A673 (cell line): ENCODE data around the gene FUT9. TPM values are rescaled to one million over a fixed set of nuclear protein-coding genes. Genes with fewer than 3 reads are reported as not detected.

Source experiments
- BruUV-seq: library from RNA; stranded (reverse); fragments of 400-500 nt; replicated peaks from 2 replicates; lab custom pipeline; 2021; lab: Mats Ljungman, UMichigan
- CTCF ChIA-PET: fragments of 300-600 bp; sonication (Branson Sonifier 250); formaldehyde crosslinking; loops from one replicate; lab custom pipeline; 2022; ENCODE audit warnings: antibody characterized with exemption; lab: Charles Lee
- POLR2A ChIA-PET: fragments of 300-600 bp; sonication (Branson Sonifier 250); formaldehyde crosslinking; loops from one replicate; lab custom pipeline; 2022; ENCODE audit warnings: antibody characterized with exemption; ENCODE audit not compliant: low non-redundant PET; lab: Charles Lee
- DNase-seq: peaks from one replicate; pipeline ENCODE4 v3.0.0-alpha.2; 2015; ENCODE audit warnings: low spot score
- H3K27ac ChIP-seq: fragments of 200-600 bp; sonication (generic); 2 replicates; pipeline ENCODE4 v1.5.1; 2016; ENCODE audit warnings: mixed run types, low read depth, mild to moderate bottlenecking, mixed read lengths, antibody characterized with exemption, low read length; ENCODE audit not compliant: poor library complexity, severe bottlenecking
- H3K27me3 ChIP-seq: fragments of 200-600 bp; sonication (generic); replicated peaks from 2 replicates; pipeline ENCODE4 v1.6.1; 2017; ENCODE audit warnings: mixed run types, low read depth, mild to moderate bottlenecking, mixed read lengths, antibody characterized with exemption, low read length; ENCODE audit not compliant: insufficient read depth, poor library complexity
- H3K36me3 ChIP-seq: fragments of 200-600 bp; sonication (generic); 2 replicates; pipeline ENCODE4 v1.6.1; 2016; ENCODE audit warnings: mixed run types, mild to moderate bottlenecking, mixed read lengths, antibody characterized with exemption, low read length; ENCODE audit not compliant: insufficient read depth, poor library complexity, severe bottlenecking
- H3K4me1 ChIP-seq: fragments of 200-600 bp; sonication (generic); 2 replicates; pipeline ENCODE4 v1.6.1; 2017; ENCODE audit warnings: mixed run types, mild to moderate bottlenecking, mixed read lengths, antibody characterized with exemption, low read length; ENCODE audit not compliant: insufficient read depth, poor library complexity, severe bottlenecking
- H3K4me3 ChIP-seq: fragments of 200-600 bp; sonication (generic); 2 replicates; pipeline ENCODE4 v1.5.1; 2016; ENCODE audit warnings: low read depth, mixed run types, mild to moderate bottlenecking, mixed read lengths, low read length; ENCODE audit not compliant: poor library complexity, severe bottlenecking
- H3K9me3 ChIP-seq: fragments of 200-600 bp; sonication (generic); 2 replicates; pipeline ENCODE4 v1.6.1; 2016; ENCODE audit warnings: mixed run types, low read depth, mild to moderate bottlenecking, mixed read lengths, antibody characterized with exemption, low read length; ENCODE audit not compliant: poor library complexity, severe bottlenecking
- EZH2 ChIP-seq: fragments of 200-600 bp; sonication (generic); IDR thresholded peaks from 2 replicates; pipeline ENCODE4 v1.6.1; 2017; ENCODE audit warnings: borderline replicate concordance, low read depth, mild to moderate bottlenecking, mixed read lengths, antibody characterized with exemption, low read length; ENCODE audit not compliant: poor library complexity, severe bottlenecking
- intact Hi-C: fragments of 100-400 bp; cut with micrococcal nuclease; formaldehyde crosslinking; loops from one replicate; pipeline ENCODE4 v1.10.0; 2022; ENCODE audit not compliant: unreplicated experiment
- total RNA-seq: library from RNA; stranded (reverse); gene quantifications from 2 replicates; pipeline ENCODE4 v1.2.3, GENCODE V29; 2021
- TF ChIP-seq, protein P1 (sequence below): fragments of 300-800, 200-600 bp; sonication (generic); conservative IDR thresholded peaks from 2 replicates; pipeline ENCODE4 v1.5.1; 2017; ENCODE audit warnings: low read depth, mild to moderate bottlenecking, antibody characterized with exemption, low read length, moderate library complexity, mixed read lengths

Gene FUT9
- total RNA-seq, 1 experiment from 2014 or later, result 4.3 TPM

DNA sequence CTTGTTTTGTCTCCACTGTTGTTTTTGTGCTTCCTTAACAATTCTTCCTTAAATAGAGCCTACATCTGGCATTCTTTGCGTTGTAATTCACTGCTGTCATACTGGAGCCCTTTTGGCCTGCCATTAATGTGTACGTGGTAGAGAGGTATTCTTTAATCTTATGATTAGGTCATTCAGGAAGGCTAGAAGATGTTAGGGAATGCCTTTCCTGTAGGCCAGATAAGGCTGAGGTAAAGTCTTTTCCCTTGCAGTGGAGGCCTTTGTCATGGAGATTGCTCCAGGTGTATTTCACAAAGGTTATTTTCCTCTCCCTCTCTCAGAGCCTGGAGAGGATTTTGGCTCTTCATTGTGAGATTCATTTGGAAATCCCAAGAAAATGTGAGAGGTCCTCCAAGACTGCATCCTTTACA lies 146.9 kb downstream of the FUT9 start:
- ChIA-PET POLR2A (no interaction called here), CTCF (interaction anchor here (0.6 kb wide), 1 partner anchor 13 kb away, joined by 3 read pairs; no protein-coding TSS in a partner anchor)
- intact Hi-C loops, result no loop called here
- no peaks in the 10 kb centered on the region for H3K4me1 ChIP-seq
- H3K4me3 ChIP-seq, result no peak overlapping the region
- H3K27ac ChIP-seq, result no peak overlapping the region
- H3K9me3 ChIP-seq, result no peaks in the 10 kb centered on the region
- no peak for DNase-seq
- TF ChIP-seq, protein P1, sequence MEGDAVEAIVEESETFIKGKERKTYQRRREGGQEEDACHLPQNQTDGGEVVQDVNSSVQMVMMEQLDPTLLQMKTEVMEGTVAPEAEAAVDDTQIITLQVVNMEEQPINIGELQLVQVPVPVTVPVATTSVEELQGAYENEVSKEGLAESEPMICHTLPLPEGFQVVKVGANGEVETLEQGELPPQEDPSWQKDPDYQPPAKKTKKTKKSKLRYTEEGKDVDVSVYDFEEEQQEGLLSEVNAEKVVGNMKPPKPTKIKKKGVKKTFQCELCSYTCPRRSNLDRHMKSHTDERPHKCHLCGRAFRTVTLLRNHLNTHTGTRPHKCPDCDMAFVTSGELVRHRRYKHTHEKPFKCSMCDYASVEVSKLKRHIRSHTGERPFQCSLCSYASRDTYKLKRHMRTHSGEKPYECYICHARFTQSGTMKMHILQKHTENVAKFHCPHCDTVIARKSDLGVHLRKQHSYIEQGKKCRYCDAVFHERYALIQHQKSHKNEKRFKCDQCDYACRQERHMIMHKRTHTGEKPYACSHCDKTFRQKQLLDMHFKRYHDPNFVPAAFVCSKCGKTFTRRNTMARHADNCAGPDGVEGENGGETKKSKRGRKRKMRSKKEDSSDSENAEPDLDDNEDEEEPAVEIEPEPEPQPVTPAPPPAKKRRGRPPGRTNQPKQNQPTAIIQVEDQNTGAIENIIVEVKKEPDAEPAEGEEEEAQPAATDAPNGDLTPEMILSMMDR, result no peak
- no peak for TF ChIP-seq EZH2
- no peaks in the 10 kb centered on the region for H3K27me3 ChIP-seq
- H3K36me3 ChIP-seq, result no peaks in the 10 kb centered on the region
- no TSS peak for BruUV-seq

DNA sequence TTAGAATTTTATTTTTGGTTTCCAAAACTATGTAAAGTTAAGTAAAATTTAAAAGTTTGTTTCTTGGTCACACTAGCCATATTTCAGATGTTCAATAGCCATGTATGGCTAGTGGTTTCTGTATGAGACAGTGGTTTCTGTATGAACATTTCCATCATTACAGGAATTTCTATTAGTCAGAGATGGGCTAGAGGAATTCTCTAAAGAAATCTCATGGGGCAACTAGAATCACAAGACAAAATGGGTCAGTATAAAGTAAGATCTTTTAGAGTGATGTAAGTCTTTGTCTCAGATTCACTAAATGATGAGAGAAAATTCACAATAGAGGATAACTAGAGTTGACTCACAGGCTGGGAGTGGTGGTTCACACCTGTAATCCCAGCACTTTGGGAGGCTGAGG lies 149.0 kb downstream of the FUT9 start:
- CTCF ChIA-PET, result no interaction called here
- no peak overlapping the region for H3K27ac ChIP-seq
- TF ChIP-seq, protein P1, result no peak
- DNase-seq, result no peak
- H3K36me3 ChIP-seq, result no peaks in the 10 kb centered on the region
- no peak overlapping the region for H3K4me3 ChIP-seq
- POLR2A ChIA-PET, result no interaction called here
- H3K27me3 ChIP-seq, result no peaks in the 10 kb centered on the region
- no peaks in the 10 kb centered on the region for H3K4me1 ChIP-seq
- no peaks in the 10 kb centered on the region for H3K9me3 ChIP-seq
- intact Hi-C loops, result no loop called here
- BruUV-seq, result no TSS peak

DNA sequence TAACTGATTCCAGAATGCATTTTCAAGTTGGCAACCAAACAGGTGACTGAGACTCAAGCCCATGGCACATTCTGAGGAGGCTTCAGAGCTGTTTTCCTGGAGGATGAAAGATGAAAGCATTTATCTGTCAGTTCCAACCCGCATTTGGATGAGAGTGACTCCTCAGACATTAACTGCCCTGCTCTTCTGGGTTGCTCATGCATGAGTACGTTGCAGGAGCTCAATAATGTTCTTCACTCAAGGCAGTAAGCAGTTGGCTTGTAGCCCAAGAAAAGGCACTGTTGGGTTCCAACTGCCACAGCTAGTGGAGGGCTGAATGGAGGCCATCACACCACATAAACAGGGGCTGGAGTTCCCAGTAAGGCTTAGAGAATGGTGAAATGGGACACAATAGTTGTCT lies 155.3 kb downstream of the FUT9 start:
- TF ChIP-seq, protein P1, result no peak
- TF ChIP-seq EZH2, result no peak
- no TSS peak for BruUV-seq
- no peaks in the 10 kb centered on the region for H3K9me3 ChIP-seq
- ChIA-PET POLR2A (no interaction called here), CTCF (no interaction called here)
- no peak overlapping the region for H3K4me3 ChIP-seq
- no peak overlapping the region for H3K27ac ChIP-seq
- intact Hi-C loops, result no loop called here
- H3K4me1 ChIP-seq, result peaks cover 3% of the 10 kb centered on the region
- peak; percentile 5 for DNase-seq
- H3K27me3 ChIP-seq, result no peaks in the 10 kb centered on the region
- no peaks in the 10 kb centered on the region for H3K36me3 ChIP-seq
